CD4-positive, alpha-beta memory T cell (primary cell): ENCODE data around the gene ADH4. TPM values are rescaled to one million over a fixed set of nuclear protein-coding genes. Genes with fewer than 3 reads are reported as not detected.
A peak's percentile ranks its signal among the peaks of the same experiment; 100 is the strongest.
"Not testable (repeated sequence)": the region's sequence is repeated elsewhere in the genome, so short reads cannot be mapped to it uniquely, and the experiment has no call there.

Experiments
- CTCF ChIA-PET: fragments of 350-600 bp; sonication (Branson Sonifier 250); formaldehyde crosslinking; loops from one replicate; lab custom pipeline; 2021; ENCODE audit warnings: inconsistent platforms; ENCODE audit not compliant: partially characterized antibody; lab: Charles Lee
- POLR2A ChIA-PET: fragments of 350-600 bp; sonication (Branson Sonifier 250); formaldehyde crosslinking; loops from one replicate; lab custom pipeline; 2021; ENCODE audit not compliant: partially characterized antibody; lab: Charles Lee
- DNase-seq, 5 donors: peaks; one replicate each; pipeline versions ENCODE4 v3.0.0 to v3.0.0-alpha.2; 2020 to 2022; ENCODE audit warnings: mixed read lengths in 1 of 5
- H3K27ac ChIP-seq: one replicate; pipeline ENCODE4 v1.7.0; 2013; ENCODE audit warnings: low read depth, low read length
- H3K27me3 ChIP-seq: 2 replicates; pipeline ENCODE4 v1.7.0; 2013; ENCODE audit warnings: mild to moderate bottlenecking, low read length, moderate library complexity; ENCODE audit not compliant: insufficient read depth
- H3K36me3 ChIP-seq: 2 replicates; pipeline ENCODE4 v1.7.0; 2013; ENCODE audit warnings: mild to moderate bottlenecking, low read length, moderate library complexity; ENCODE audit not compliant: insufficient read depth
- H3K4me1 ChIP-seq: 2 replicates; pipeline ENCODE4 v1.7.0; 2013; ENCODE audit warnings: mild to moderate bottlenecking, low read length, moderate library complexity; ENCODE audit not compliant: insufficient read depth
- H3K4me3 ChIP-seq, 2 donors: one replicate each; pipeline ENCODE4 v1.7.0; 2013; ENCODE audit warnings: low read length in 2 of 2, mild to moderate bottlenecking in 1 of 2
- H3K9me3 ChIP-seq, 2 donors: one replicate each; pipeline ENCODE4 v1.7.0; 2013; ENCODE audit warnings: low read length in 2 of 2, control low read depth in 1 of 2; ENCODE audit not compliant: control insufficient read depth in 1 of 2
- H3K27ac Mint-ChIP-seq, 7 donors: one replicate each; pipeline ENCODE4 v1.8.0; 2020 to 2021; ENCODE audit warnings: mixed read lengths in 7 of 7, mild to moderate bottlenecking in 6 of 7, inconsistent platforms in 3 of 7, moderate library complexity in 3 of 7
- H3K27me3 Mint-ChIP-seq, 2 donors: one replicate each; pipeline ENCODE4 v1.8.0; 2020 to 2021; ENCODE audit warnings: mixed read lengths in 2 of 2
- H3K36me3 Mint-ChIP-seq, 2 donors: one replicate each; pipeline ENCODE4 v1.8.0; 2020 to 2021; ENCODE audit warnings: mixed read lengths in 2 of 2, inconsistent platforms in 1 of 2, mild to moderate bottlenecking in 1 of 2
- H3K4me1 Mint-ChIP-seq, 4 donors: one replicate each; pipeline ENCODE4 v1.8.0; 2020 to 2021; ENCODE audit warnings: mixed read lengths in 4 of 4, mild to moderate bottlenecking in 1 of 4
- H3K4me3 Mint-ChIP-seq, 8 donors: one replicate each; pipeline ENCODE4 v1.8.0; 2020 to 2021; ENCODE audit warnings: mixed read lengths in 8 of 8, mild to moderate bottlenecking in 7 of 8, moderate library complexity in 6 of 8, inconsistent platforms in 3 of 8
- H3K9me3 Mint-ChIP-seq, 8 donors: one replicate each; pipeline ENCODE4 v1.8.0; 2020 to 2021; ENCODE audit warnings: mixed read lengths in 8 of 8, mild to moderate bottlenecking in 5 of 8, inconsistent platforms in 3 of 8, moderate library complexity in 1 of 8
- intact Hi-C: fragments of 100-400 bp; cut with micrococcal nuclease; formaldehyde crosslinking; loops from one replicate; pipeline ENCODE4 v1.15.1; 2023
- polyA plus RNA-seq, 2 donors: library from polyadenylated mRNA; unstranded; fragments of 300-500 nt; fragmentation: Illumina TruSeq; gene quantifications; one replicate each; pipeline ENCODE4 v1.2.3, GENCODE V29; 2021
- total RNA-seq, 2 experiments: library from RNA; stranded (reverse); gene quantifications; one replicate each; pipeline ENCODE4 v1.2.3, GENCODE V29; 2021

Gene ADH4
- total and polyA plus RNA-seq, 4 experiments from 2014 or later, result not detected

DNA sequence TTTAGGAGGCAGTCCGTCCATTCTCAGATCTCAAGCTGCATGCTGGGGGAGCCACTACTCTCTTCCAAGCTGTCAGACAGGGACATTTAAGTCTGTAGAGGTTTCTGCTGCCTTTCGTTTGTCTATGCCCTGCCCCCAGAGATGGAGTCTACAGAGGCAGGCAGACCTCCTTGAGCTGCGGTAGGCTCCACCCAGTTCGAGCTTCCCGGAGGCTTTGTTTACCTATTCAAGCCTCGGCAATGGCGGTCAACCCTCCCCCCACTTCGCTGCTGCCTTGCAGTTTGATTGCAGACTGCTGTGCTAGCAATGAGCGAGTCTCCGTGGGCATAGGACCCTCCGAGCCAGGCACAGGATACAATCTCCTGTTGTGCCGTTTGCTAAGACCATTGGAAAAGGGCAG, 44.8 kb downstream of the ADH4 start:
- no peak for DNase-seq
- Histone ChIP-seq H3K4me3 (no peak overlapping the region), H3K9me3 (no peaks in the 10 kb centered on the region), H3K27me3 (no peaks in the 10 kb centered on the region), H3K36me3 (no peaks in the 10 kb centered on the region), H3K27ac (no peak overlapping the region), H3K4me1 (no peaks in the 10 kb centered on the region)
- intact Hi-C loops, result no loop called here
- Mint-ChIP-seq H3K27ac (no peak overlapping the region), H3K36me3 (peaks cover 0 to 7% of the 10 kb centered on the region in 2 donors), H3K9me3 (peaks cover 0 to 4% (median 0%) of the 10 kb centered on the region in 8 donors), H3K4me3 (no peak overlapping the region), H3K27me3 (peaks cover 1 to 3% of the 10 kb centered on the region in 2 donors), H3K4me1 (peaks cover 0 to 4% (median 3%) of the 10 kb centered on the region in 4 donors)
- POLR2A ChIA-PET, result no interaction called here
- CTCF ChIA-PET, result interaction anchor here (1.4 kb wide), 1 partner anchor 8 kb away, joined by 3 read pairs; no protein-coding TSS in a partner anchor

DNA sequence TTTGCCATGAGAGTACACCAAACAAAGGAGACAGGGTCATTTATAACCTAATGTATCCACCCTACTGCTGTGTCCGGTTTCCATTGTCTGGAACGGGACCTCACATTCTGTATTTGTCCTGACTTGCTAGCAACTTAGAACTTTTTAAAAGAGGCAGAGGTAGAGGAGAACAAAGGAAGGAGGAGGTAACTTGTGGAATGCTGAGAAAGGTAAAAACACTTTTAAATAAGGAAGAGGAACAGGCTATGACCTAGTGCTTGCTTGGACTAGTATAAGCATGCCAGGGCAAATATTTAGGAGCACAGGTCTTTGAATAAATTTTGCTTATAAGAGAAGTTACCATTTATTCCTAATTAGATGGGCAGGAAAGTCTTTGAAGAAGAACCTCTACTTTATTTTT, 52.3 kb downstream of the ADH4 start:
- H3K27ac ChIP-seq, intact Hi-C loops, DNase-seq, H3K27me3 ChIP-seq, H3K36me3 ChIP-seq, POLR2A ChIA-PET, H3K9me3 Mint-ChIP-seq, H3K27me3 Mint-ChIP-seq, H3K4me3 ChIP-seq, H3K9me3 ChIP-seq, H3K4me3 Mint-ChIP-seq: not testable (repeated sequence)
- CTCF ChIA-PET, result interaction anchor here (1.0 to 1.5 kb wide), 2 partner anchors 8 to 97 kb away, joined by 3 to 10 read pairs; partner anchors contain the start of gene METAP1
- H3K4me1 ChIP-seq, result peaks cover 32% of the 10 kb centered on the region
- Mint-ChIP-seq H3K4me1 (peaks cover 26 to 49% (median 38%) of the 10 kb centered on the region in 4 donors), H3K36me3 (peaks cover 8 to 11% of the 10 kb centered on the region in 2 donors), H3K27ac (peak overlapping the region in 1 of 7 donors; percentile 76)

DNA sequence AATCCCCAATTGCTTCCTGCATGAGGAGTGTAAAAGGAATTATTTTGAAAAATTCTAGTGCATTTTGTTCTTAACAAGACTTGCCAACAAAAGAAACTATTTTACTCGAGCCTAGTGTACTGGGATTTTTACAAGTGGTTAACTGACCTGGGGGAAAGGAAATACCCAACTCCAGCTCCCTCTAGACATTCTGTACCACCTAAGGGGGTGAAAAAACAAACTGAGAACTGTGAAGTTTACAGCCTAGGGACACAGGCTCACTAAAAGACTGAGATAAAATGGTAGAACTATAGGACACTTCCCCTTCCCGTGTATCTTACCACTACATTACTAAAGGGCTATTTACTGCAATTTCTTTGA, 52.9 kb downstream of the ADH4 start:
- Mint-ChIP-seq H3K9me3 (no peaks in the 10 kb centered on the region), H3K4me3 (peak overlapping the region in 1 of 8 donors; percentile 19), H3K4me1 (peaks cover 29 to 55% (median 42%) of the 10 kb centered on the region in 4 donors), H3K36me3 (peaks cover 4 to 14% of the 10 kb centered on the region in 2 donors), H3K27ac (peak overlapping the region in 3 of 7 donors; percentile 76 to 89 (median 77)), H3K27me3 (no peaks in the 10 kb centered on the region)
- Histone ChIP-seq H3K27ac (no peak overlapping the region), H3K9me3 (no peaks in the 10 kb centered on the region), H3K36me3 (no peaks in the 10 kb centered on the region), H3K4me3 (no peak overlapping the region), H3K27me3 (no peaks in the 10 kb centered on the region), H3K4me1 (peaks cover 38% of the 10 kb centered on the region)
- POLR2A ChIA-PET, result interaction anchor here (0.8 kb wide), 1 partner anchor 9 kb away, joined by 3 read pairs; no protein-coding TSS in a partner anchor
- CTCF ChIA-PET, result interaction anchor here (0.7 to 1.5 kb wide), 4 partner anchors 9 to 948 kb away, joined by 3 to 10 read pairs (median 3); partner anchors contain the start of genes METAP1 and STPG2
- intact Hi-C loops, result no loop called here
- no peak for DNase-seq

DNA sequence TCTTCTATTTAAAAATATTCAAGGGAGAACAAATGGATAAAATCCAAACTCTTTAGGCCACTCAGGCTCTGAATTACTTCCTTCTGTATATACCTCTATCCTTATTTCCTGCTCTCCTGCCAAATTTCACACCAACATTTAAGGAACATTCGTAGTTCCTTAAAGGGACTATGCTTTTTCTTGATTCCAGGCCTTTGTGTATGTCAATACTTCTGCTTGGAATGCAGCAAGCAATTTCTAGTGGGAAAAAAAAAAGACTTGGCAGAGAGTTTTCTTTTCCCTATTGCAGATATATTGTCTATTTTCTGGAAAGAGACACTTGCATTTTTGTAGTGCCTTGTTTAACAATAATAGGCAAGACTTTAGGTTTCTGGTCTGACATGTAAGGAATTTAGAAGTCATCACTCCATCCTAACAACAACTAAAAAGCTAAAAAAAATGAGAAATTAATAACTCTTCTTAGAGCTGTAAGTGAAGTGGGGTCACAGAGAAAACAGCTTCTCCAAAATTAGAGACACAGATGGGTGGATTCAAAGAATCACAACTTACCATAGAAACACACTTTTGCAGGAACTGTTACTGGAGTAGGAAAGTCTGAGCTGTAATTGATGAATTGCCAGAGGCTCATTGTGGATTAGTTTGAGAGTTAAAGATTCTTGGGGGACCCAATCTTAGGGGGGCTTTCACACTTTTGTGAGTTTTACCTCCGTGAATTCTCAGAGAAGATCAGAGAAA, 53.4 kb downstream of the ADH4 start:
- Histone ChIP-seq H3K9me3 (no peaks in the 10 kb centered on the region), H3K27me3 (no peaks in the 10 kb centered on the region), H3K27ac (no peak overlapping the region), H3K36me3 (no peaks in the 10 kb centered on the region), H3K4me1 (peaks cover 39% of the 10 kb centered on the region), H3K4me3 (no peak overlapping the region)
- Mint-ChIP-seq H3K27ac (peak overlapping the region; percentile 23 to 89 (median 77)), H3K9me3 (no peaks in the 10 kb centered on the region), H3K27me3 (no peaks in the 10 kb centered on the region), H3K4me1 (peaks cover 29 to 58% (median 43%) of the 10 kb centered on the region in 4 donors), H3K36me3 (peaks cover 4 to 14% of the 10 kb centered on the region in 2 donors), H3K4me3 (peak overlapping the region in 7 of 8 donors; percentile 19 to 82 (median 46))
- ChIA-PET CTCF (interaction anchor here (0.7 to 1.5 kb wide), 4 partner anchors 9 to 948 kb away, joined by 3 to 10 read pairs (median 3); partner anchors contain the start of genes METAP1 and STPG2), POLR2A (interaction anchor here (0.8 kb wide), 1 partner anchor 10 kb away, joined by 3 read pairs; no protein-coding TSS in a partner anchor)
- intact Hi-C loops, result no loop called here
- no peak for DNase-seq

DNA sequence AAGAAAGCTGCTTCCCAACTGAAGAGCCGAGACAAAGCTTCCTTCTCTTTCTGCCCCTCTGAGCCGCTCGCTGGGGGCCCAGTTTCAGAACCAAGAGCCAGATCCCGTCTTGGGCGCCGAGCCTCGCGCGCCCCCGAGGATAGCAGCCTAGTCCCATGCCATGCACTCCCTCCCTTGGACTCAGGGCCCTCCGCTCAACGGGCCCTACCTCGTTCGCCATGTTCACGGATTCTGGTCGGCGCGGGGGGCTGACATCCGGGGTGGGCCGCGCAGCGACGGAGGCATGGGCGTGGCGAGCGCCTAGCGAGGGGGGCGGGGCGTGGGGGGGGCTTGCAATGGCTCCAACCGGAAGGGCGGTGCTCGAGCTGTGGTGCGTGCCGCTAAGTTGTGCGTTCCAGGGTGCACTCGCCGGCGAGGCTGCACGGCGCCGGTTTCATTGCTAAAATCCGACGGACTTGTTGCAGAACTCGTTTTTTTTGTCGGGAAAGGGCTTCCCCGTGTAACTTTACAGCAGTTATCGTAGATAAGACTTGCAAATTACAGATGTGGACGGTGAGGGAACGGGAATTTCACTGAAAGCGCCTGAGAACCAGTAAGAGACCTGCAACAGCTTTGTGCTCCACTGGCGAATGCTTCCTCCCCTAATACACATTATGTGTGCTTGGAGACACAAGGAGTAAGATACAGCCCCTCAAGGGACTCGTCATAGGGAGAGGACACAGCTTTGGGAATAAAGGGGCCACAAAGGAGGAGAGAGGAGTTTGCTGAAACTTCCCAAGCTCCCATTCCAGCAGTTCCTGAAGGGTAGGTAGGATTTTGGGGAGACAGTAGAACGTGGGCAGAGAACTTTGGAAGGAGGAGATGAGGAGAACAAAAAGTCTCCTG, 55.4 kb downstream of the ADH4 start, which contains the start of gene ADH5:
Gene ADH5 (minus strand): TSS at position 308 of the 885 bp plus-strand sequence. CDS start 88 bp downstream, at position 220.
- DNase-seq, result peak; percentile 83 to 90 (median 86)
- H3K27me3 Mint-ChIP-seq, result no peaks in the 10 kb centered on the region
- H3K4me1 Mint-ChIP-seq, result peaks cover 35 to 71% (median 54%) of the 10 kb centered on the region in 4 donors
- intact Hi-C loops, result loop anchor here (1.0 kb wide), 7 partner anchors 32 to 945 kb away; partner anchors contain the start of genes METAP1, STPG2 and TRMT10A
- H3K27ac ChIP-seq, result peak within 1 kb of the TSS; percentile 77
- peaks cover 39% of the 10 kb centered on the region for H3K4me1 ChIP-seq
- ChIA-PET POLR2A (interaction anchor here (0.7 to 3.7 kb wide), 20 partner anchors 9 to 946 kb away, joined by 3 to 80 read pairs (median 8); partner anchors contain the start of genes DNAJB14, EIF4E, METAP1 and RAP1GDS1), CTCF (interaction anchor here (0.8 to 5.5 kb wide), 5 partner anchors 30 to 160 kb away, joined by 3 to 40 read pairs (median 5); partner anchors contain the start of genes EIF4E and METAP1)
- peaks cover 19 to 33% of the 10 kb centered on the region in 2 donors for H3K36me3 Mint-ChIP-seq
- peak within 1 kb of the TSS; percentile 92 to 99 (median 98) for H3K4me3 Mint-ChIP-seq
- no peaks in the 10 kb centered on the region for H3K27me3 ChIP-seq
- H3K36me3 ChIP-seq, result peaks cover 18% of the 10 kb centered on the region
- H3K9me3 ChIP-seq, result no peaks in the 10 kb centered on the region
- H3K4me3 ChIP-seq, result peak within 1 kb of the TSS; percentile 73 to 99
- H3K9me3 Mint-ChIP-seq, result no peaks in the 10 kb centered on the region
- peak within 1 kb of the TSS; percentile 89 to 99 (median 98) for H3K27ac Mint-ChIP-seq

DNA sequence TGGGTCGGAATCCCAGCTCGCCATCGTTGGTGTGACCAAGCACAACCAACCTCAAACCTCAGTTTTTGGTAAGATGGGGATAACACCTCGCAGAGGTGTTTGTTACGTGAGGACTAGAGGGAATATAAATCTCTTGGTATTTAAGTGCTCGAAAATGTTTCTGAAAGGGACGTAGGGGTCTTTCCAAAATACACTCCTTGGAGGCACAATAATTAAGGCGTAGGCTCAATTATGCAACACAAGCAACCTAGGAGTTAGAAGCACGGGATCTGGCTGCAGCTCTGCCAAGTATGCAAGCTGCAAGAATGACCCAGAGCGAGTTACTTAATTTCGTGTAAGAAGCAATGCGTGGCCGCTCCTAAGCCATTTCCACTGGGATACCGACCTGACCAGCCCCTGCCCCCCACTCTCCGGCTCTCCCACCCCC, 56.1 kb downstream of the ADH4 start:
- H3K4me1 Mint-ChIP-seq, result peaks cover 36 to 71% (median 55%) of the 10 kb centered on the region in 4 donors
- H3K9me3 ChIP-seq, result no peaks in the 10 kb centered on the region
- peak in 4 of 5 donors; percentile 7 to 52 (median 10) for DNase-seq
- ChIA-PET POLR2A (interaction anchor here (0.7 to 3.7 kb wide), 19 partner anchors 9 to 945 kb away, joined by 3 to 80 read pairs (median 9); partner anchors contain the start of genes DNAJB14, EIF4E, METAP1 and RAP1GDS1), CTCF (interaction anchor here (0.8 to 5.5 kb wide), 3 partner anchors 32 to 159 kb away, joined by 5 to 40 read pairs (median 10); partner anchors contain the start of genes EIF4E and METAP1)
- peaks cover 16 to 39% of the 10 kb centered on the region in 2 donors for H3K36me3 Mint-ChIP-seq
- H3K27me3 ChIP-seq, result no peaks in the 10 kb centered on the region
- peak overlapping the region; percentile 92 to 99 (median 98) for H3K4me3 Mint-ChIP-seq
- intact Hi-C loops, result loop anchor here (1.0 kb wide), 7 partner anchors 32 to 945 kb away; partner anchors contain the start of genes METAP1, STPG2 and TRMT10A
- peak overlapping the region; percentile 89 to 99 (median 98) for H3K27ac Mint-ChIP-seq
- H3K27ac ChIP-seq, result peak overlapping the region; percentile 77
- peaks cover 39% of the 10 kb centered on the region for H3K4me1 ChIP-seq
- no peaks in the 10 kb centered on the region for H3K27me3 Mint-ChIP-seq
- peak overlapping the region; percentile 25 to 73 for H3K4me3 ChIP-seq
- H3K36me3 ChIP-seq, result peaks cover 22% of the 10 kb centered on the region
- no peaks in the 10 kb centered on the region for H3K9me3 Mint-ChIP-seq
